Aorta (tissue), 5 donors: Measurements from ENCODE around the gene LRFN5. TPM values are rescaled to one million over a fixed set of nuclear protein-coding genes. Genes with fewer than 3 reads are reported as not detected.

ENCODE experiments used
- ATAC-seq: fragments of 200-7000 bp; cut with Tn5 transposase; one replicate; pipeline ENCODE4 v1.9.1; 2022; ENCODE audit warnings: moderate library complexity; ENCODE audit not compliant: low FRiP score
- DNase-seq, 2 donors: peaks; one replicate each; pipeline ENCODE4 v3.0.0-alpha.2; 2020
- H3K27ac ChIP-seq, 2 donors: one replicate each; pipeline ENCODE4 v1.5.1; 2013; ENCODE audit warnings: low read length in 2 of 2, mild to moderate bottlenecking in 2 of 2, moderate library complexity in 2 of 2, control low read depth in 1 of 2, inconsistent platforms in 1 of 2, low read depth in 1 of 2
- H3K27me3 ChIP-seq, 2 donors: one replicate each; pipeline ENCODE4 v1.6.1; 2013; ENCODE audit warnings: control low read depth in 1 of 2, low read length in 1 of 2, mild to moderate bottlenecking in 1 of 2, moderate library complexity in 1 of 2; ENCODE audit not compliant: insufficient read depth in 2 of 2, control insufficient read depth in 1 of 2
- H3K36me3 ChIP-seq, 2 donors: one replicate each; pipeline ENCODE4 v1.6.1; 2013; ENCODE audit warnings: control low read depth in 1 of 2, low read length in 1 of 2, mild to moderate bottlenecking in 1 of 2; ENCODE audit not compliant: insufficient read depth in 2 of 2, control insufficient read depth in 1 of 2
- H3K4me1 ChIP-seq, 2 donors: one replicate each; pipeline ENCODE4 v1.6.1; 2013; ENCODE audit warnings: low read length in 2 of 2, control low read depth in 1 of 2, mild to moderate bottlenecking in 1 of 2, moderate library complexity in 1 of 2; ENCODE audit not compliant: insufficient read depth in 2 of 2, control insufficient read depth in 1 of 2
- H3K4me3 ChIP-seq, 2 donors: one replicate each; pipeline ENCODE4 v1.5.1; 2013; ENCODE audit warnings: low read length in 2 of 2, control low read depth in 1 of 2, mild to moderate bottlenecking in 1 of 2
- H3K9me3 ChIP-seq: one replicate; pipeline ENCODE4 v1.6.1; 2013; ENCODE audit warnings: mild to moderate bottlenecking, low read length; ENCODE audit not compliant: control insufficient read depth
- WGBS, 2 donors: extraction: QIAGEN DNeasy Blood & Tissue Kit; methylation state at CpG; one replicate each; pipeline ENCODE4 v1.1.7; 2013; 5-methylcytosine and 5-hydroxymethylcytosine counted together
- intact Hi-C, 2 donors: fragments of 100-400 bp; cut with DNase I; formaldehyde crosslinking; loops; one replicate each; pipeline versions ENCODE4 v1.14.2 to v1.15.0; 2022
- polyA plus RNA-seq, 2 donors: library from polyadenylated mRNA; stranded (reverse); fragments of 200-250 nt; gene quantifications; one replicate each; pipeline ENCODE4 v1.2.3, GENCODE V29; 2013
- total RNA-seq, 2 donors: library from RNA; stranded (reverse); fragmentation: NEBNext Ultra II Directional; extraction: Animal tissue kit (Norgen Biotek cat#: 25700); gene quantifications; one replicate each; pipeline ENCODE4 v1.2.1, GENCODE V29; 2021
- donor health status: healthy with polysubstance abuse.
- donor health status: Bipolar disorder and iron deficiency.
- donor health status: DM: no; HTN: no; CAD: no.
- donor health status: DM: no; HTN: no; CAD: no.
- donor health status: DM: yes; HTN: yes; CAD: no.

Gene LRFN5
- total and polyA plus RNA-seq, 4 donors, result 0.15 to 5.5 (median 0.94) TPM; not detected in 1

- 7 to 18% methylated on average over 2 of the region's 2 CpGs for WGBS, 2 donors
- DNase-seq, result no peak
- H3K4me3 ChIP-seq, result no peak overlapping the region
- no peaks in the 10 kb centered on the region for H3K36me3 ChIP-seq
- H3K27me3 ChIP-seq, result no peaks in the 10 kb centered on the region
- ATAC-seq, result no peak
- intact Hi-C loops, result no loop called here
- no peaks in the 10 kb centered on the region for H3K4me1 ChIP-seq
- H3K27ac ChIP-seq, result no peak overlapping the region
- peaks cover 2% of the 10 kb centered on the region for H3K9me3 ChIP-seq
Measured at GRCh38 chr14:41830714-41831406, 224.2 kb downstream of the LRFN5 start.

- H3K4me1 ChIP-seq, result no peaks in the 10 kb centered on the region
- no peak overlapping the region for H3K27ac ChIP-seq
- no peak overlapping the region for H3K4me3 ChIP-seq
- H3K27me3 ChIP-seq, result no peaks in the 10 kb centered on the region
- intact Hi-C loops, result no loop called here
- WGBS, 2 donors, result 69 to 80% methylated on average over 2 of the region's 2 CpGs
- no peaks in the 10 kb centered on the region for H3K9me3 ChIP-seq
- no peak for DNase-seq
- no peak for ATAC-seq
- no peaks in the 10 kb centered on the region for H3K36me3 ChIP-seq
Measured at GRCh38 chr14:41839661-41840060, 233.0 kb downstream of the LRFN5 start.

DNA sequence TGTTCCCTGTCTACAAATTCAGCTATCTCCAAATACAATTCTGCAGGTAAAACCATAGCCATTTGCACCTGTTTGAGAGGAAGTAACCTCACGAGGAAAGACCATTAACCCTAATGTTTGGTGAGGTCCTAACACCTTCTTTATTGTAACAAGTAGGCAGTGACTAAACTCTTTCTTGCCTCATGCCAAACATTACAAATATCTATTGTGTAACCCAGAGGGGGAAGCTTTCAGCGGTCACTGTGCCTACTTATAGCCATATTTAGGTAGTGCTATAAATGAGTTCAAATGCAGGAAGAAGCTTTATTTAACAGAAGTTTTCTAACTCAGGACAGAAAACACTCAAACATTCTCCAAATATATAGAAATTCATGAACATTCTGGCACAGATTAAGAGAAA is 252.7 kb downstream of the LRFN5 start:
- H3K27ac ChIP-seq, result no peak overlapping the region
- WGBS, 2 donors, result 37 to 44% methylated on average over 2 of the region's 2 CpGs
- H3K36me3 ChIP-seq, result no peaks in the 10 kb centered on the region
- no peak overlapping the region for H3K4me3 ChIP-seq
- H3K27me3 ChIP-seq, result no peaks in the 10 kb centered on the region
- intact Hi-C loops, result no loop called here
- H3K9me3 ChIP-seq, result no peaks in the 10 kb centered on the region
- no peaks in the 10 kb centered on the region for H3K4me1 ChIP-seq
- DNase-seq (no peak), ATAC-seq (no peak)

DNA sequence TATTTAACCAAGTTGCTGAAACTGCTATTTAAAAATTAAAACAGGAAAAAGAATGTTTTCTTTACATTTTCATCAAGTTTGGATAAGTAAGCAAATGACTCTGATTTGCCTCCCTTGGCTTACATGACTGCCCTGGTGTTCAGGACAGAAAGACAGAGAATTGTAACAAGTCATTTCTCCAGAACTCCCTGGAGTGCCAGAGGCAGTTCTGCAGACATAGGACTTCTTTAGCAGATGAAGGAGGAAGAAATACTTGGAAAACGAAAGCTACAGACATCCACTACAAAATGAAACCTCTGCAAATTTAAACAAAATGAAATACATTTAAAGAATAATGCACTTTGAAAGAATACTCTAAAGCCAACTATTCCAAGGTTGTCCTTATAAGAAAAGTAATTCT is 253.9 kb downstream of the LRFN5 start:
- no peak for ATAC-seq
- H3K4me1 ChIP-seq, result no peaks in the 10 kb centered on the region
- no peaks in the 10 kb centered on the region for H3K27me3 ChIP-seq
- no peaks in the 10 kb centered on the region for H3K9me3 ChIP-seq
- intact Hi-C loops, result no loop called here
- no peaks in the 10 kb centered on the region for H3K36me3 ChIP-seq
- H3K27ac ChIP-seq, result no peak overlapping the region
- 16 to 23% methylated on average over 1 of the region's 1 CpG for WGBS, 2 donors
- no peak for DNase-seq
- H3K4me3 ChIP-seq, result no peak overlapping the region

DNA sequence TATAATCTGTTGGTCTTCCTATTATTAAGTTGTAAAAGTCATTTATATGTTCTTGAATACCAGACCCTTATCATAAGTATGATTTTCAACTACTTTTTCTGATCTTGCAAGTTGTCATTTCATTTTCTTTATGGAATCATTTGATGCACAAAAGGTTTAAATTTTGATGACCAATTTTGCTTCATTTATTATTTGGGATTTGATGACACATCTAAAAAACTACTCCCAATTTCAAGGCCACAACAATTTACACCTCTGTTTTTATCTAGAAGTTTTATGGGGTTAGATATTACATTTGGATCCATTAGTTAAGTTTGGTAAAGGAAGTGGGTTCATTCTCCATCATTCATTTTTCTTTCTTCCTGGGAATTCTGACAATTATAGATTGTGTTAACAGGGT is 259.2 kb downstream of the LRFN5 start:
- Histone ChIP-seq H3K9me3 (no peaks in the 10 kb centered on the region), H3K4me1 (no peaks in the 10 kb centered on the region), H3K27ac (no peak overlapping the region), H3K4me3 (no peak overlapping the region), H3K27me3 (no peaks in the 10 kb centered on the region), H3K36me3 (no peaks in the 10 kb centered on the region)
- DNase-seq, result no peak
- intact Hi-C loops, result no loop called here
- no peak for ATAC-seq

- ATAC-seq (no peak), DNase-seq (no peak)
- intact Hi-C loops, result no loop called here
- Histone ChIP-seq H3K36me3 (no peaks in the 10 kb centered on the region), H3K9me3 (no peaks in the 10 kb centered on the region), H3K27ac (no peak overlapping the region), H3K4me1 (no peaks in the 10 kb centered on the region), H3K27me3 (no peaks in the 10 kb centered on the region), H3K4me3 (no peak overlapping the region)
- 42 to 50% methylated on average over 3 of the region's 3 CpGs for WGBS, 2 donors
Measured at GRCh38 chr14:41868396-41868795, 261.7 kb downstream of the LRFN5 start.

GRCh38 chr14:41872931-41873685 is 266.4 kb downstream of the LRFN5 start:
- WGBS, 2 donors, result 6 to 17% methylated on average over 4 of the region's 4 CpGs
- ATAC-seq (no peak), DNase-seq (no peak)
- Histone ChIP-seq H3K27me3 (no peaks in the 10 kb centered on the region), H3K4me1 (no peaks in the 10 kb centered on the region), H3K27ac (no peak overlapping the region), H3K9me3 (no peaks in the 10 kb centered on the region), H3K4me3 (no peak overlapping the region), H3K36me3 (no peaks in the 10 kb centered on the region)
- intact Hi-C loops, result no loop called here

DNA sequence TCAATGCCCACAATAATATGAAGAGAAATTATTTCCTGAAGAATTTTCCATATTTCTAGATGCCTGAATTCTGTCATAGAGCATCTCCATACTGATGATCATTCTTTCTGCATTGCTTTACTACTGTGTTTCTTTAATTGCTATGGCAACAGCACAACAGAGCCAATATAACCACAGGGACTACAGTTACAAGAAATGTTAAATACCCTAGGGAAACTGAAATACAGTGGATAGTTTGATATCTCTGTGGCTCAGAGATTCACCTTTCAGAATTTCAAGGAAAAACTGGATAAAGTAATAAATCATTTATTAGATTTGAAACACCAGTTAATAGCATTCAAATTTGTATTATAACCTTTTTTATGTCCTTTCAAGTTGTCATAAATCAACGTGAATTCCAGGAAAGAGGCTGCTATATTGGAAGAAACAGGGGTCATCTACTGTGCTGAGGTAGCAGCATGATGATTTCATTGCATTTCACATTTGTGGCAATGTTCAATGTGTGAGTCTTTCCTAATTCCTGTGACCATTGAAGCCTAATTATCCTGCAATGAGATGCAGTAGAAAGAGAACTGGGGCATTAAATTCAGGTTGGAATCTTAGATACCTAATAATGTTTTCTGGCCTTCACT is 267.1 kb downstream of the LRFN5 start:
- 49 to 56% methylated on average over 1 of the region's 1 CpG for WGBS, 2 donors
- no peak for DNase-seq
- intact Hi-C loops, result no loop called here
- no peak for ATAC-seq
- no peak overlapping the region for H3K4me3 ChIP-seq
- H3K36me3 ChIP-seq, result no peaks in the 10 kb centered on the region
- no peaks in the 10 kb centered on the region for H3K4me1 ChIP-seq
- H3K27ac ChIP-seq, result no peak overlapping the region
- H3K27me3 ChIP-seq, result no peaks in the 10 kb centered on the region
- no peaks in the 10 kb centered on the region for H3K9me3 ChIP-seq

- H3K27ac ChIP-seq, result no peak overlapping the region
- H3K4me1 ChIP-seq, result no peaks in the 10 kb centered on the region
- H3K36me3 ChIP-seq, result no peaks in the 10 kb centered on the region
- H3K27me3 ChIP-seq, result no peaks in the 10 kb centered on the region
- no peak for ATAC-seq
- intact Hi-C loops, result no loop called here
- no peaks in the 10 kb centered on the region for H3K9me3 ChIP-seq
- H3K4me3 ChIP-seq, result no peak overlapping the region
- no peak for DNase-seq
- 83 to 95% methylated on average over 1 of the region's 1 CpG for WGBS, 2 donors
Measured at GRCh38 chr14:41875116-41875515, 268.4 kb downstream of the LRFN5 start.
